ENCODE data around the gene FEZ2. TPM values are rescaled to one million over a fixed set of nuclear protein-coding genes. Genes with fewer than 3 reads are reported as not detected.
"Not testable (repeated sequence)": the region's sequence is repeated elsewhere in the genome, so short reads cannot be mapped to it uniquely, and the experiment has no call there.

Gene FEZ2
- total RNA-seq, 3 donors from 2014 or later: 47.5 to 63.3 (median 57.5) TPM

- H3K4me1 ChIP-seq (ENCODE audit: low read depth): no peaks in the 10 kb centered on the region
- ATAC-seq (no peak), DNase-seq (no peak)
- H3K36me3 ChIP-seq (ENCODE audit: low read depth): no peaks in the 10 kb centered on the region
- no peak for TF ChIP-seq CTCF (IDR thresholded peaks at IDR 0.05)
- H3K4me3 ChIP-seq: no peak overlapping the region
- intact Hi-C loops (cut with DNase I, micrococcal nuclease): no loop called here
- H3K9me3 ChIP-seq: no peaks in the 10 kb centered on the region
Measured at GRCh38 chr2:36611316-36611990, 13.5 kb upstream of the FEZ2 start.

GRCh38 chr2:36609507-36609906 lies 11.5 kb upstream of the FEZ2 start:
- intact Hi-C loops (cut with DNase I, micrococcal nuclease): no loop called here
- no peaks in the 10 kb centered on the region for H3K4me1 ChIP-seq (ENCODE audit: low read depth)
- TF ChIP-seq CTCF (IDR thresholded peaks at IDR 0.05): no peak
- ATAC-seq (no peak), DNase-seq (no peak)
- no peaks in the 10 kb centered on the region for H3K36me3 ChIP-seq (ENCODE audit: low read depth)
- no peaks in the 10 kb centered on the region for H3K9me3 ChIP-seq
- H3K4me3 ChIP-seq: no peak overlapping the region

GRCh38 chr2:36607947-36608346 lies 10.0 kb upstream of the FEZ2 start:
- intact Hi-C loops (cut with DNase I, micrococcal nuclease): no loop called here
- no peaks in the 10 kb centered on the region for H3K36me3 ChIP-seq (ENCODE audit: low read depth)
- ATAC-seq: no peak
- no peaks in the 10 kb centered on the region for H3K4me1 ChIP-seq (ENCODE audit: low read depth)
- H3K9me3 ChIP-seq: no peaks in the 10 kb centered on the region
- TF ChIP-seq CTCF (IDR thresholded peaks at IDR 0.05): no peak
- no peak overlapping the region for H3K4me3 ChIP-seq
- DNase-seq: no peak

GRCh38 chr2:36606925-36607324 lies 9.0 kb upstream of the FEZ2 start:
- no peak for ATAC-seq
- intact Hi-C loops (cut with DNase I, micrococcal nuclease): no loop called here
- Histone ChIP-seq H3K36me3 (ENCODE audit: low read depth) (no peaks in the 10 kb centered on the region), H3K4me3 (no peak overlapping the region), H3K9me3 (no peaks in the 10 kb centered on the region), H3K4me1 (ENCODE audit: low read depth) (no peaks in the 10 kb centered on the region)
- TF ChIP-seq CTCF (IDR thresholded peaks at IDR 0.05): no peak
- DNase-seq: no peak

- Histone ChIP-seq H3K4me3 (no peak overlapping the region), H3K4me1 (ENCODE audit: low read depth) (no peaks in the 10 kb centered on the region), H3K9me3 (no peaks in the 10 kb centered on the region), H3K36me3 (ENCODE audit: low read depth) (no peaks in the 10 kb centered on the region)
- TF ChIP-seq CTCF (IDR thresholded peaks at IDR 0.05): no peak
- DNase-seq (no peak), ATAC-seq (no peak)
- intact Hi-C loops (cut with DNase I, micrococcal nuclease): no loop called here
Measured at GRCh38 chr2:36605273-36605672, 7.3 kb upstream of the FEZ2 start.

GRCh38 chr2:36603629-36604028 lies 5.7 kb upstream of the FEZ2 start:
- ATAC-seq; H3K36me3 ChIP-seq (ENCODE audit: low read depth); intact Hi-C loops (cut with DNase I, micrococcal nuclease); DNase-seq; H3K4me3 ChIP-seq; H3K9me3 ChIP-seq; H3K4me1 ChIP-seq (ENCODE audit: low read depth): not testable (repeated sequence)

Data from mucosa of descending colon (tissue), 3 donors.